GM23338 (cell line): ENCODE results near the gene FBXO11. TPM values are rescaled to one million over a fixed set of nuclear protein-coding genes. Genes with fewer than 3 reads are reported as not detected.

Experiments
- ATAC-seq: fragments of 200-7000 bp; cut with Tn5 transposase; 3 replicates; pipeline ENCODE4 v1.9.1; 2020
- DNase-seq: peaks from one replicate; pipeline ENCODE4 v3.0.0-alpha.2; 2015; ENCODE audit warnings: low spot score
- H2AFZ ChIP-seq: fragments of 200-600 bp; sonication (generic); 2 replicates; pipeline ENCODE4 v1.8.0; 2016; ENCODE audit warnings: antibody characterized with exemption, mild to moderate bottlenecking, moderate library complexity
- H3F3A ChIP-seq: fragments of 200-600 bp; sonication (generic); replicated peaks from 2 replicates; pipeline ENCODE4 v1.8.0; 2017; ENCODE audit warnings: antibody characterized with exemption, mixed run types, low read depth
- H3K27ac ChIP-seq: fragments of 200-600 bp; sonication (generic); 2 replicates; pipeline ENCODE4 v1.6.1; 2016; ENCODE audit warnings: low read depth
- H3K27me3 ChIP-seq: fragments of 200-600 bp; sonication (generic); 2 replicates; pipeline ENCODE4 v1.8.0; 2016; ENCODE audit warnings: mild to moderate bottlenecking, mixed run types, moderate library complexity; ENCODE audit not compliant: insufficient read depth
- H3K36me3 ChIP-seq: fragments of 200-600 bp; sonication (generic); 2 replicates; pipeline ENCODE4 v1.8.0; 2016; ENCODE audit warnings: mild to moderate bottlenecking; ENCODE audit not compliant: insufficient read depth
- H3K4me1 ChIP-seq: fragments of 200-600 bp; sonication (generic); 2 replicates; pipeline ENCODE4 v1.8.0; 2016; ENCODE audit warnings: mild to moderate bottlenecking, moderate library complexity; ENCODE audit not compliant: insufficient read depth
- H3K4me2 ChIP-seq: fragments of 200-600 bp; sonication (generic); 2 replicates; pipeline ENCODE4 v1.7.1; 2017; ENCODE audit warnings: mixed run types
- H3K4me3 ChIP-seq: fragments of 200-600 bp; sonication (generic); 2 replicates; pipeline ENCODE4 v1.6.1; 2016; ENCODE audit warnings: mixed run types
- H3K79me2 ChIP-seq: fragments of 200-600 bp; sonication (generic); replicated peaks from 2 replicates; pipeline ENCODE4 v1.8.0; 2017; ENCODE audit warnings: mild to moderate bottlenecking; ENCODE audit not compliant: insufficient read depth
- H3K9me2 ChIP-seq: fragments of 200-600 bp; sonication (generic); 2 replicates; pipeline ENCODE4 v1.8.0; 2017; ENCODE audit not compliant: insufficient read depth
- H4K20me1 ChIP-seq: fragments of 200-600 bp; sonication (generic); replicated peaks from 2 replicates; pipeline ENCODE4 v1.8.0; 2017; ENCODE audit warnings: mild to moderate bottlenecking; ENCODE audit not compliant: insufficient read depth
- H3K27ac Mint-ChIP-seq: 2 replicates; pipeline ENCODE4 v1.8.0; 2020; ENCODE audit warnings: inconsistent platforms, mild to moderate bottlenecking, moderate library complexity, mixed read lengths
- H3K27me3 Mint-ChIP-seq: 3 replicates; pipeline ENCODE4 v1.8.0; 2022; ENCODE audit warnings: low read depth, mild to moderate bottlenecking, moderate library complexity, mixed read lengths, inconsistent platforms; ENCODE audit not compliant: insufficient read depth, poor library complexity
- H3K36me3 Mint-ChIP-seq: 3 replicates; pipeline ENCODE4 v1.8.0; 2021; ENCODE audit warnings: low read depth, mild to moderate bottlenecking, inconsistent platforms, moderate library complexity, mixed read lengths
- H3K4me1 Mint-ChIP-seq: 3 replicates; pipeline ENCODE4 v1.8.0; 2020; ENCODE audit warnings: mild to moderate bottlenecking, inconsistent platforms, mixed read lengths
- H3K4me3 Mint-ChIP-seq: 3 replicates; pipeline ENCODE4 v1.8.0; 2021; ENCODE audit warnings: moderate library complexity, mild to moderate bottlenecking, inconsistent platforms, mixed read lengths
- H3K9me3 Mint-ChIP-seq: 3 replicates; pipeline ENCODE4 v1.8.0; 2020; ENCODE audit warnings: moderate library complexity, mild to moderate bottlenecking, inconsistent platforms, mixed read lengths
- CREB1 ChIP-seq: fragments of 250-450 bp; sonication (Bioruptor Pico); IDR thresholded peaks from 2 replicates; pipeline ENCODE4 v1.5.0; 2020; ENCODE audit warnings: low read depth, mild to moderate bottlenecking, moderate library complexity
- EZH2 ChIP-seq: fragments of 200-600 bp; sonication (generic); IDR thresholded peaks from one replicate; pipeline ENCODE4 v1.8.0; 2017; ENCODE audit warnings: antibody characterized with exemption, mild to moderate bottlenecking, low read depth; ENCODE audit not compliant: unreplicated experiment
- EZH2phosphoT487 ChIP-seq: fragments of 200-600 bp; sonication (generic); IDR thresholded peaks from one replicate; pipeline ENCODE4 v1.8.1; 2018; ENCODE audit warnings: antibody characterized with exemption; ENCODE audit not compliant: unreplicated experiment
- JUNB ChIP-seq: IDR thresholded peaks from one replicate; pipeline ENCODE4 v1.6.1; 2016; ENCODE audit warnings: antibody characterized with exemption; ENCODE audit not compliant: unreplicated experiment
- NANOG ChIP-seq: IDR thresholded peaks from 2 replicates; pipeline ENCODE4 v1.6.1; 2016; ENCODE audit warnings: antibody characterized with exemption, borderline replicate concordance
- POLR2AphosphoS5 ChIP-seq: IDR thresholded peaks from 2 replicates; pipeline ENCODE4 v1.6.1; 2016; ENCODE audit warnings: antibody characterized with exemption, low read depth
- REST ChIP-seq: IDR thresholded peaks from one replicate; pipeline ENCODE4 v1.6.1; 2018; ENCODE audit warnings: antibody characterized with exemption; ENCODE audit not compliant: unreplicated experiment
- STAT1 ChIP-seq: IDR thresholded peaks from one replicate; pipeline ENCODE4 v1.6.1; 2016; ENCODE audit warnings: antibody characterized with exemption; ENCODE audit not compliant: unreplicated experiment
- ZNF114 ChIP-seq: fragments of 250-450 bp; sonication (Bioruptor Pico); IDR thresholded peaks from 2 replicates; pipeline ENCODE4 v1.5.0; 2020; ENCODE audit warnings: mild to moderate bottlenecking, moderate library complexity
- ZNF331 ChIP-seq: fragments of 250-450 bp; sonication (Bioruptor Pico); IDR thresholded peaks from 2 replicates; pipeline ENCODE4 v1.5.0; 2020; ENCODE audit warnings: low read depth, mild to moderate bottlenecking, moderate library complexity
- polyA plus RNA-seq: library from polyadenylated mRNA; unstranded; fragments of >200 nt; fragmentation: Nextera tagmentation; extraction: Ambion mirVana; gene quantifications from 2 replicates; pipeline ENCODE4 v1.2.1, GENCODE V29; 2016
- total RNA-seq: library from RNA; depleted of rRNA; stranded (reverse); fragments of >200 nt; shearing (Covaris generic); gene quantifications from 2 replicates; pipeline ENCODE4 v1.2.3, GENCODE V29; 2014
- TF ChIP-seq, protein P1 (sequence below): IDR thresholded peaks from 2 replicates; pipeline ENCODE4 v1.6.1; 2016; ENCODE audit warnings: antibody characterized with exemption
- TF ChIP-seq, protein P2 (sequence below): fragments of 250-450 bp; sonication (Bioruptor Pico); IDR thresholded peaks from 2 replicates; pipeline ENCODE4 v1.5.0; 2020; ENCODE audit warnings: mild to moderate bottlenecking, moderate library complexity
- TF ChIP-seq, protein P3 (sequence below), 2 experiments: fragments of 200-600 bp in 1 of 2; sonication (generic) in 1 of 2; conservative IDR thresholded peaks; 2 replicates each; pipeline versions ENCODE4 v1.5.1 to v1.6.1; 2016 to 2017; ENCODE audit warnings: antibody characterized with exemption in 2 of 2, low read depth in 2 of 2, mild to moderate bottlenecking in 2 of 2, moderate library complexity in 1 of 2

The FBXO11 gene
- total and polyA plus RNA-seq, 2 experiments from 2014 or later = 21.5 to 52.7 TPM

DNA sequence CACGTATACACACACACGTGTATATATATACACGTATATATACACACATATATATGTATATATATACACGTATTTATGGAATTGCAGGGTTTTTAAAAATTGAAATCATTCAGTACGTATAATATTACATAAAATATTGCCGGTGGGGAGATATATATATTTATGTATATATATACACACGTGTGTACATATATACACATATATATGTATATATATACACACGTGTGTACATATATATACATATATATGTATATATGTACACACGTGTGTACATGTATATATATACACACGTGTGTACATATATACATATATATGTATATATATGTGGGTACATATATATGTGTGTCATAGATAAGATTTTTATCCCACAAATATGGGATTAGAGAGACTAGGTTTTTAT lies 5.4 kb downstream of the FBXO11 start:
- Histone ChIP-seq H3K79me2 (peaks cover 91% of the 10 kb centered on the region), H3K4me2 (no peak overlapping the region), H3F3A (no peaks in the 10 kb centered on the region), H3K9me2 (no peaks in the 10 kb centered on the region), H3K36me3 (no peaks in the 10 kb centered on the region), H3K27ac (no peak overlapping the region), H3K27me3 (no peaks in the 10 kb centered on the region), H4K20me1 (peaks cover 38% of the 10 kb centered on the region), H3K4me3 (no peak overlapping the region), H2AFZ (no peak overlapping the region), H3K4me1 (peaks cover 37% of the 10 kb centered on the region)
- TF ChIP-seq ZNF331 = no peak
- no peak for TF ChIP-seq JUNB
- TF ChIP-seq, protein P1, sequence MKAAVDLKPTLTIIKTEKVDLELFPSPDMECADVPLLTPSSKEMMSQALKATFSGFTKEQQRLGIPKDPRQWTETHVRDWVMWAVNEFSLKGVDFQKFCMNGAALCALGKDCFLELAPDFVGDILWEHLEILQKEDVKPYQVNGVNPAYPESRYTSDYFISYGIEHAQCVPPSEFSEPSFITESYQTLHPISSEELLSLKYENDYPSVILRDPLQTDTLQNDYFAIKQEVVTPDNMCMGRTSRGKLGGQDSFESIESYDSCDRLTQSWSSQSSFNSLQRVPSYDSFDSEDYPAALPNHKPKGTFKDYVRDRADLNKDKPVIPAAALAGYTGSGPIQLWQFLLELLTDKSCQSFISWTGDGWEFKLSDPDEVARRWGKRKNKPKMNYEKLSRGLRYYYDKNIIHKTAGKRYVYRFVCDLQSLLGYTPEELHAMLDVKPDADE = no peak
- no peak for TF ChIP-seq REST
- no peak for TF ChIP-seq NANOG
- TF ChIP-seq STAT1 = no peak
- TF ChIP-seq, protein P2, sequence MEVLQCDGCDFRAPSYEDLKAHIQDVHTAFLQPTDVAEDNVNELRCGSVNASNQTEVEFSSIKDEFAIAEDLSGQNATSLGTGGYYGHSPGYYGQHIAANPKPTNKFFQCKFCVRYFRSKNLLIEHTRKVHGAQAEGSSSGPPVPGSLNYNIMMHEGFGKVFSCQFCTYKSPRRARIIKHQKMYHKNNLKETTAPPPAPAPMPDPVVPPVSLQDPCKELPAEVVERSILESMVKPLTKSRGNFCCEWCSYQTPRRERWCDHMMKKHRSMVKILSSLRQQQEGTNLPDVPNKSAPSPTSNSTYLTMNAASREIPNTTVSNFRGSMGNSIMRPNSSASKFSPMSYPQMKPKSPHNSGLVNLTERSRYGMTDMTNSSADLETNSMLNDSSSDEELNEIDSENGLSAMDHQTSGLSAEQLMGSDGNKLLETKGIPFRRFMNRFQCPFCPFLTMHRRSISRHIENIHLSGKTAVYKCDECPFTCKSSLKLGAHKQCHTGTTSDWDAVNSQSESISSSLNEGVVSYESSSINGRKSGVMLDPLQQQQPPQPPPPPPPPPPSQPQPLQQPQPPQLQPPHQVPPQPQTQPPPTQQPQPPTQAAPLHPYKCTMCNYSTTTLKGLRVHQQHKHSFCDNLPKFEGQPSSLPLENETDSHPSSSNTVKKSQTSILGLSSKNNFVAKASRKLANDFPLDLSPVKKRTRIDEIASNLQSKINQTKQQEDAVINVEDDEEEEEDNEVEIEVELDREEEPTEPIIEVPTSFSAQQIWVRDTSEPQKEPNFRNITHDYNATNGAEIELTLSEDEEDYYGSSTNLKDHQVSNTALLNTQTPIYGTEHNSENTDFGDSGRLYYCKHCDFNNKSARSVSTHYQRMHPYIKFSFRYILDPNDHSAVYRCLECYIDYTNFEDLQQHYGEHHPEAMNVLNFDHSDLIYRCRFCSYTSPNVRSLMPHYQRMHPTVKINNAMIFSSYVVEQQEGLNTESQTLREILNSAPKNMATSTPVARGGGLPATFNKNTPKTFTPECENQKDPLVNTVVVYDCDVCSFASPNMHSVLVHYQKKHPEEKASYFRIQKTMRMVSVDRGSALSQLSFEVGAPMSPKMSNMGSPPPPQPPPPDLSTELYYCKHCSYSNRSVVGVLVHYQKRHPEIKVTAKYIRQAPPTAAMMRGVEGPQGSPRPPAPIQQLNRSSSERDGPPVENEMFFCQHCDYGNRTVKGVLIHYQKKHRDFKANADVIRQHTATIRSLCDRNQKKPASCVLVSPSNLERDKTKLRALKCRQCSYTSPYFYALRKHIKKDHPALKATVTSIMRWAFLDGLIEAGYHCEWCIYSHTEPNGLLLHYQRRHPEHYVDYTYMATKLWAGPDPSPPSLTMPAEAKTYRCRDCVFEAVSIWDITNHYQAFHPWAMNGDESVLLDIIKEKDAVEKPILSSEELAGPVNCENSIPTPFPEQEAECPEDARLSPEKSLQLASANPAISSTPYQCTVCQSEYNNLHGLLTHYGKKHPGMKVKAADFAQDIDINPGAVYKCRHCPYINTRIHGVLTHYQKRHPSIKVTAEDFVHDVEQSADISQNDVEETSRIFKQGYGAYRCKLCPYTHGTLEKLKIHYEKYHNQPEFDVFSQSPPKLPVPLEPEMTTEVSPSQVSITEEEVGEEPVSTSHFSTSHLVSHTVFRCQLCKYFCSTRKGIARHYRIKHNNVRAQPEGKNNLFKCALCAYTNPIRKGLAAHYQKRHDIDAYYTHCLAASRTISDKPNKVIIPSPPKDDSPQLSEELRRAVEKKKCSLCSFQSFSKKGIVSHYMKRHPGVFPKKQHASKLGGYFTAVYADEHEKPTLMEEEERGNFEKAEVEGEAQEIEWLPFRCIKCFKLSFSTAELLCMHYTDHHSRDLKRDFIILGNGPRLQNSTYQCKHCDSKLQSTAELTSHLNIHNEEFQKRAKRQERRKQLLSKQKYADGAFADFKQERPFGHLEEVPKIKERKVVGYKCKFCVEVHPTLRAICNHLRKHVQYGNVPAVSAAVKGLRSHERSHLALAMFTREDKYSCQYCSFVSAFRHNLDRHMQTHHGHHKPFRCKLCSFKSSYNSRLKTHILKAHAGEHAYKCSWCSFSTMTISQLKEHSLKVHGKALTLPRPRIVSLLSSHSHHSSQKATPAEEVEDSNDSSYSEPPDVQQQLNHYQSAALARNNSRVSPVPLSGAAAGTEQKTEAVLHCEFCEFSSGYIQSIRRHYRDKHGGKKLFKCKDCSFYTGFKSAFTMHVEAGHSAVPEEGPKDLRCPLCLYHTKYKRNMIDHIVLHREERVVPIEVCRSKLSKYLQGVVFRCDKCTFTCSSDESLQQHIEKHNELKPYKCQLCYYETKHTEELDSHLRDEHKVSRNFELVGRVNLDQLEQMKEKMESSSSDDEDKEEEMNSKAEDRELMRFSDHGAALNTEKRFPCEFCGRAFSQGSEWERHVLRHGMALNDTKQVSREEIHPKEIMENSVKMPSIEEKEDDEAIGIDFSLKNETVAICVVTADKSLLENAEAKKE = no peak
- no peak for TF ChIP-seq POLR2AphosphoS5
- TF ChIP-seq, protein P3, sequence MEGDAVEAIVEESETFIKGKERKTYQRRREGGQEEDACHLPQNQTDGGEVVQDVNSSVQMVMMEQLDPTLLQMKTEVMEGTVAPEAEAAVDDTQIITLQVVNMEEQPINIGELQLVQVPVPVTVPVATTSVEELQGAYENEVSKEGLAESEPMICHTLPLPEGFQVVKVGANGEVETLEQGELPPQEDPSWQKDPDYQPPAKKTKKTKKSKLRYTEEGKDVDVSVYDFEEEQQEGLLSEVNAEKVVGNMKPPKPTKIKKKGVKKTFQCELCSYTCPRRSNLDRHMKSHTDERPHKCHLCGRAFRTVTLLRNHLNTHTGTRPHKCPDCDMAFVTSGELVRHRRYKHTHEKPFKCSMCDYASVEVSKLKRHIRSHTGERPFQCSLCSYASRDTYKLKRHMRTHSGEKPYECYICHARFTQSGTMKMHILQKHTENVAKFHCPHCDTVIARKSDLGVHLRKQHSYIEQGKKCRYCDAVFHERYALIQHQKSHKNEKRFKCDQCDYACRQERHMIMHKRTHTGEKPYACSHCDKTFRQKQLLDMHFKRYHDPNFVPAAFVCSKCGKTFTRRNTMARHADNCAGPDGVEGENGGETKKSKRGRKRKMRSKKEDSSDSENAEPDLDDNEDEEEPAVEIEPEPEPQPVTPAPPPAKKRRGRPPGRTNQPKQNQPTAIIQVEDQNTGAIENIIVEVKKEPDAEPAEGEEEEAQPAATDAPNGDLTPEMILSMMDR (conservative IDR thresholded peaks at IDR 0.05; ENCODE audit: low read depth in 2 of 2) = no peak
- no peak for TF ChIP-seq EZH2phosphoT487
- no peak for TF ChIP-seq CREB1 (CRISPR knock-in tag)
- TF ChIP-seq EZH2 = no peak
- TF ChIP-seq ZNF114 = no peak
- peaks cover 12% of the 10 kb centered on the region for H3K27me3 Mint-ChIP-seq
- H3K36me3 Mint-ChIP-seq = no peaks in the 10 kb centered on the region; the same call in 2 of the 3 replicates
- no peak overlapping the region for H3K27ac Mint-ChIP-seq
- DNase-seq (no peak), ATAC-seq (no peak)
- H3K9me3 Mint-ChIP-seq = no peaks in the 10 kb centered on the region
- no peak overlapping the region for H3K4me3 Mint-ChIP-seq
- H3K4me1 Mint-ChIP-seq = peaks cover 41% of the 10 kb centered on the region
